Lung (tissue), 12 donors: ENCODE results near the gene MAT1A. TPM values are rescaled to one million over a fixed set of nuclear protein-coding genes. Genes with fewer than 3 reads are reported as not detected.

Experiments
- ATAC-seq: fragments of 200-7000 bp; cut with Tn5 transposase; one replicate; pipeline ENCODE4 v1.9.1; 2020; ENCODE audit warnings: moderate number of reproducible peaks; ENCODE audit not compliant: insufficient read depth, low FRiP score
- DNase-seq, 3 donors: peaks; one replicate each; pipeline ENCODE4 v3.0.0-alpha.2; 2013 to 2017
- H3K27ac ChIP-seq, 2 donors: one replicate each; pipeline ENCODE4 v1.5.1; 2013; ENCODE audit warnings: mild to moderate bottlenecking in 2 of 2, moderate library complexity in 2 of 2, control low read depth in 1 of 2, inconsistent platforms in 1 of 2, low read depth in 1 of 2, low read length in 1 of 2
- H3K27me3 ChIP-seq, 3 donors: one replicate each; pipeline ENCODE4 v1.5.1; 2013; ENCODE audit warnings: low read length in 2 of 3; ENCODE audit not compliant: control insufficient read depth in 3 of 3, insufficient read depth in 3 of 3
- H3K36me3 ChIP-seq, 4 donors: one replicate each; pipeline ENCODE4 v1.5.1; 2013; ENCODE audit warnings: low read length in 4 of 4, mild to moderate bottlenecking in 1 of 4, moderate library complexity in 1 of 4; ENCODE audit not compliant: control insufficient read depth in 4 of 4, insufficient read depth in 4 of 4
- H3K4me1 ChIP-seq, 5 donors: one replicate each; pipeline ENCODE4 v1.5.1; 2013; ENCODE audit warnings: low read length in 5 of 5, mild to moderate bottlenecking in 2 of 5, moderate library complexity in 1 of 5; ENCODE audit not compliant: control insufficient read depth in 5 of 5, insufficient read depth in 5 of 5
- H3K4me3 ChIP-seq: one replicate; pipeline ENCODE4 v1.5.1; 2013; ENCODE audit warnings: mild to moderate bottlenecking, control low read depth, moderate library complexity
- H3K9ac ChIP-seq, 2 donors: one replicate each; pipeline ENCODE4 v1.5.1; 2013; ENCODE audit warnings: low read length in 2 of 2, control low read depth in 1 of 2; ENCODE audit not compliant: insufficient read depth in 1 of 2
- H3K9me3 ChIP-seq, 4 donors: one replicate each; pipeline ENCODE4 v1.5.1; 2013; ENCODE audit warnings: low read length in 3 of 4, mild to moderate bottlenecking in 1 of 4, moderate library complexity in 1 of 4; ENCODE audit not compliant: control insufficient read depth in 4 of 4, insufficient read depth in 3 of 4
- CTCF ChIP-seq: IDR thresholded peaks from 2 replicates; pipeline ENCODE4 v1.5.1; 2012; ENCODE audit warnings: mild to moderate bottlenecking; ENCODE audit errors: control extremely low read depth, extremely low read depth
- WGBS, 2 donors: extraction: QIAGEN DNeasy Blood & Tissue Kit; methylation state at CpG; one replicate each; pipeline ENCODE4 v1.1.7; 2013; 5-methylcytosine and 5-hydroxymethylcytosine counted together
- polyA plus RNA-seq, 2 donors: library from polyadenylated mRNA; stranded (reverse); fragments of 200-250 nt; gene quantifications; one replicate each; pipeline ENCODE4 v1.2.1, GENCODE V29; 2013
- total RNA-seq, 2 donors: library from RNA; depleted of rRNA in 1 of 2; stranded (reverse); fragments of >200 nt in 1 of 2; gene quantifications; one replicate each; pipeline ENCODE4 v1.2.1, GENCODE V29; 2014 to 2021
- donor health status: control.
- donor health status: control.
- donor health status: Bipolar disorder and iron deficiency.
- donor health status: healthy.
- donor health status: DM: yes; HTN: yes; CAD: no.

Gene MAT1A
- total and polyA plus RNA-seq, 4 donors, result 0.30 to 1.1 (median 0.43) TPM

DNA sequence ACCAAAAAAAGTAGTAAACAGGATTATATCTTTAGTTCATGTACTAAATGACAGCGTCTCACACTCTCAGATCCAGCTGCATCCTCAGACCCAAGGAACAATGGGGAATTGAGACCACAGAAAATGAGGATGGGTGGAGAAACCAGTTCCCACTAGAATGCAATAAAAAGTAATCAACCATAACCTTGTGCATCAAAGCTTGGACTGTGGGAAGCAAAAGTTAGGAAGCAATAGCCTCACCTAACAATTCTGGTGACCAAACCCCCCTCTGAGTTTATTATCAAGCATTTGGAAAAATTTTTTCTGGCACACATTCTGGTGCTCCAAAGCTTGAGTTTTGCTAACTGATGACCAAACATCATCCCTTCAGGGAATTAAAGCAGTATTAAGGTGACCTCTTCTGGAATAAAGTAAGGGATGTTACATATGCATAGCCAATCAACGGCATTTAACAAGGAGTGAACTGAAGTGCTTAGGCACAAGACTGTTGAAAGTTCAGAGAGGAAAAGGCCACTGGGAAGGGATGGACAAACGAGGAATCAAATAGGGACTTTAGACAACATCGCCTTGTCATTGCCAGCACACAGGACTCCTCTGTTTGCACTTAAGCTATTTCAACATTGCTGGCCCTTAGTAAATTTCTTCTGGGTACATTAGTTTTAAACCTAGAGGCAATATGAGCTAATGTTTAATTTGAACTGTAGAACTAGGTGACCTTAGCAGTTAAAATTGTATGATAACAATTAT is 1.2 kb upstream of the MAT1A start:
- TF ChIP-seq CTCF, result no peak
- DNase-seq (no peak), ATAC-seq (no peak)
- peaks cover 0 to 3% (median 0%) of the 10 kb centered on the region in 3 donors for H3K27me3 ChIP-seq
- no peaks in the 10 kb centered on the region for H3K4me1 ChIP-seq
- WGBS, 2 donors, result 63 to 75% methylated on average over 4 of the region's 4 CpGs
- H3K9me3 ChIP-seq, result no peaks in the 10 kb centered on the region
- H3K9ac ChIP-seq, result no peak overlapping the region
- H3K27ac ChIP-seq, result no peak overlapping the region
- H3K36me3 ChIP-seq, result no peaks in the 10 kb centered on the region
- H3K4me3 ChIP-seq, result no peak overlapping the region

- no peak overlapping the region for H3K27ac ChIP-seq
- H3K9ac ChIP-seq, result no peak overlapping the region
- H3K27me3 ChIP-seq, result peaks cover 0 to 3% (median 0%) of the 10 kb centered on the region in 3 donors
- ATAC-seq (no peak), DNase-seq (no peak)
- 91 to 96% methylated on average over 5 of the region's 5 CpGs for WGBS, 2 donors
- no peaks in the 10 kb centered on the region for H3K9me3 ChIP-seq
- no peak for TF ChIP-seq CTCF
- H3K4me3 ChIP-seq, result no peak overlapping the region
- H3K36me3 ChIP-seq, result no peaks in the 10 kb centered on the region
- no peaks in the 10 kb centered on the region for H3K4me1 ChIP-seq
Measured at GRCh38 chr10:80288849-80289248, 609 bp downstream of the MAT1A start.

GRCh38 chr10:80284522-80284921 is 4.9 kb downstream of the MAT1A start:
- H3K4me3 ChIP-seq, result no peak overlapping the region
- peak in 1 of 3 donors; percentile 8 for DNase-seq
- no peaks in the 10 kb centered on the region for H3K9me3 ChIP-seq
- no peak for ATAC-seq
- 93 to 100% methylated on average over 1 of the region's 1 CpG for WGBS, 2 donors
- no peaks in the 10 kb centered on the region for H3K27me3 ChIP-seq
- no peaks in the 10 kb centered on the region for H3K4me1 ChIP-seq
- H3K9ac ChIP-seq, result no peak overlapping the region
- no peaks in the 10 kb centered on the region for H3K36me3 ChIP-seq
- H3K27ac ChIP-seq, result no peak overlapping the region
- TF ChIP-seq CTCF, result no peak
